Ovary (tissue), 9 donors: ENCODE measurements around the gene TBC1D8. TPM values are rescaled to one million over a fixed set of nuclear protein-coding genes. Genes with fewer than 3 reads are reported as not detected.

ENCODE experiments used
- DNase-seq, 5 donors: peaks; one replicate each; pipeline ENCODE4 v3.0.0-alpha.2; 2019 to 2020
- H3K27ac ChIP-seq, 2 donors: fragments of 200-600 bp; one replicate each; pipeline versions ENCODE4 v1.5.1 to v1.8.0; 2019 to 2022
- H3K27me3 ChIP-seq: fragments of 200-600 bp; one replicate; pipeline ENCODE4 v1.8.0; 2022
- H3K36me3 ChIP-seq: fragments of 200-600 bp; sonication (generic); one replicate; pipeline ENCODE4 v1.5.1; 2019
- H3K4me1 ChIP-seq: one replicate; pipeline ENCODE4 v1.8.1; 2013; ENCODE audit warnings: mild to moderate bottlenecking, moderate library complexity; ENCODE audit not compliant: insufficient read depth
- H3K4me3 ChIP-seq: fragments of 200-600 bp; sonication (generic); one replicate; pipeline ENCODE4 v1.5.1; 2017
- H3K9me3 ChIP-seq, 2 donors: fragments of 200-600 bp in 1 of 2; sonication (generic) in 1 of 2; one replicate each; pipeline versions ENCODE4 v1.5.1 to v1.8.1; 2013 to 2019; ENCODE audit warnings: mild to moderate bottlenecking in 1 of 2, moderate library complexity in 1 of 2
- CTCF ChIP-seq, 3 donors: fragments of 450-650 bp in 2 of 3; fragments of 200-600 bp in 1 of 3; IDR thresholded peaks; one replicate each; pipeline versions ENCODE4 v1.5.1 to v1.8.0; 2016 to 2022; ENCODE audit warnings: antibody characterized with exemption in 3 of 3, mild to moderate bottlenecking in 1 of 3
- EP300 ChIP-seq: sonication (generic); formaldehyde crosslinking; IDR thresholded peaks from one replicate; pipeline ENCODE4 v1.6.1; 2017; ENCODE audit warnings: antibody characterized with exemption
- POLR2A ChIP-seq: fragments of 450-650 bp; IDR thresholded peaks from one replicate; pipeline ENCODE4 v1.6.1; 2017; ENCODE audit warnings: antibody characterized with exemption, mild to moderate bottlenecking, moderate library complexity
- WGBS, 3 donors: extraction: QIAGEN DNeasy Blood & Tissue Kit in 1 of 3; methylation state at CpG; one replicate each; pipeline versions ENCODE4 v1.1.5 to v1.1.7; 2013 to 2017; 5-methylcytosine and 5-hydroxymethylcytosine counted together
- intact Hi-C, 4 donors: fragments of 100-400 bp; cut with DNase I; formaldehyde crosslinking; loops; one replicate each; pipeline versions ENCODE4 v1.11.0 to v1.15.1; 2022 to 2023
- polyA plus RNA-seq, 2 donors: library from polyadenylated mRNA; stranded (reverse); fragments of 200-250 nt in 1 of 2; fragments of 350-450 nt in 1 of 2; fragmentation: Illumina TruSeq in 1 of 2; extraction: RNeasy Lipid Tissue Mini Kit (QIAGEN cat#74804) in 1 of 2; gene quantifications; one replicate each; pipeline ENCODE4 v1.2.3, GENCODE V29; 2013 to 2014
- total RNA-seq, 7 donors: library from RNA; depleted of rRNA in 2 of 7; stranded (reverse); fragments of >200 nt in 2 of 7; fragmentation: NEBNext Ultra II Directional in 3 of 7; extraction: Animal tissue kit (Norgen Biotek cat#: 25700) in 3 of 7; gene quantifications; one replicate each; pipeline versions ENCODE4 v1.1.0 to v1.2.4, GENCODE V29; 2016 to 2023
- donor health status: DM: no; HTN: no; CAD: no; lungs with moderate emphysema.
- donor health status: DM: no; HTN: no; CAD: no.
- donor health status: Bipolar disorder and iron deficiency.
- donor health status: DM: yes; HTN: yes; CAD: no.
- donor health status: DM: no; HTN: no; CAD: no.
- donor health status: DM: yes; HTN: yes; CAD: no.

The TBC1D8 gene
- total and polyA plus RNA-seq, 9 donors: 10.8 to 44.6 (median 15.6) TPM

- Histone ChIP-seq H3K4me1 (no peaks in the 10 kb centered on the region), H3K9me3 (no peaks in the 10 kb centered on the region), H3K4me3 (no peak overlapping the region), H3K27me3 (no peaks in the 10 kb centered on the region), H3K36me3 (no peaks in the 10 kb centered on the region), H3K27ac (no peak overlapping the region)
- TF ChIP-seq CTCF (IDR thresholded peaks at IDR 0.05) (no peak), EP300 (no peak), POLR2A (no peak)
- intact Hi-C loops: no loop called here
- no peak for DNase-seq
Measured at GRCh38 chr2:101097638-101098037, 53.5 kb downstream of the TBC1D8 start.

- no peak overlapping the region for H3K27ac ChIP-seq
Measured at GRCh38 chr2:101096619-101097142, 54.5 kb downstream of the TBC1D8 start.

GRCh38 chr2:101094351-101094750 is 56.8 kb downstream of the TBC1D8 start:
- 19 to 58% (median 41%) methylated on average over 1 of the region's 1 CpG for WGBS, 3 donors
- no peaks in the 10 kb centered on the region for H3K36me3 ChIP-seq
- DNase-seq: no peak
- TF ChIP-seq CTCF (IDR thresholded peaks at IDR 0.05): no peak
- TF ChIP-seq EP300: no peak
- TF ChIP-seq POLR2A: no peak
- H3K4me3 ChIP-seq: no peak overlapping the region
- H3K4me1 ChIP-seq: no peaks in the 10 kb centered on the region
- no peak overlapping the region for H3K27ac ChIP-seq
- no peaks in the 10 kb centered on the region for H3K27me3 ChIP-seq
- no peaks in the 10 kb centered on the region for H3K9me3 ChIP-seq
- intact Hi-C loops: no loop called here

More at GRCh38 chr2:101096619-101097142, 54.5 kb downstream of the TBC1D8 start:
- intact Hi-C loops: no loop called here
- TF ChIP-seq CTCF (IDR thresholded peaks at IDR 0.05) (no peak), EP300 (no peak), POLR2A (no peak)
- DNase-seq: no peak
- 88 to 95% (median 91%) methylated on average over 4 of the region's 4 CpGs for WGBS, 3 donors
- no peaks in the 10 kb centered on the region for H3K27me3 ChIP-seq
- no peaks in the 10 kb centered on the region for H3K9me3 ChIP-seq
- no peak overlapping the region for H3K4me3 ChIP-seq
- H3K4me1 ChIP-seq: no peaks in the 10 kb centered on the region
- no peaks in the 10 kb centered on the region for H3K36me3 ChIP-seq

GRCh38 chr2:101089942-101090799 is 61.0 kb downstream of the TBC1D8 start:
- Histone ChIP-seq H3K4me1 (no peaks in the 10 kb centered on the region), H3K4me3 (no peak overlapping the region), H3K36me3 (no peaks in the 10 kb centered on the region), H3K9me3 (no peaks in the 10 kb centered on the region), H3K27ac (no peak overlapping the region), H3K27me3 (no peaks in the 10 kb centered on the region)
- DNase-seq: no peak
- TF ChIP-seq CTCF (IDR thresholded peaks at IDR 0.05) (no peak), POLR2A (no peak), EP300 (no peak)
- intact Hi-C loops: no loop called here
- WGBS, 3 donors: 84 to 89% (median 86%) methylated on average over 12 of the region's 12 CpGs
